ENCODE results near the gene CFAP20. TPM values are rescaled to one million over a fixed set of nuclear protein-coding genes. Genes with fewer than 3 reads are reported as not detected.

Gene CFAP20
- total and polyA plus RNA-seq, 2 experiments from 2014 or later = 61.1 to 81.7 TPM

GRCh38 chr16:58114827-58115825, 14.1 kb downstream of the CFAP20 start:
- Histone ChIP-seq H3K4me2 (no peak overlapping the region), H4K20me1 (replicated peaks; ENCODE audit: insufficient read depth) (peaks cover 34% of the 10 kb centered on the region), H3K27ac (ENCODE audit: low read depth) (no peak overlapping the region), H3K27me3 (ENCODE audit: insufficient read depth) (no peaks in the 10 kb centered on the region), H3F3A (replicated peaks; ENCODE audit: low read depth) (no peaks in the 10 kb centered on the region), H3K79me2 (replicated peaks; ENCODE audit: insufficient read depth) (peaks cover 34% of the 10 kb centered on the region), H3K9me2 (ENCODE audit: insufficient read depth) (no peaks in the 10 kb centered on the region), H2AFZ (no peak overlapping the region), H3K4me1 (ENCODE audit: insufficient read depth) (peaks cover 8% of the 10 kb centered on the region; the same call in 1 of the 2 replicates), H3K4me3 (no peak overlapping the region), H3K36me3 (ENCODE audit: insufficient read depth) (peaks cover 33% of the 10 kb centered on the region)
- no peak overlapping the region for H3K4me3 Mint-ChIP-seq
- TF ChIP-seq ETS1 (IDR thresholded peaks at IDR 0.05) (no peak), ZNF331 (CRISPR knock-in tag; IDR thresholded peaks at IDR 0.05; ENCODE audit: low read depth) (no peak), CTCF (conservative IDR thresholded peaks at IDR 0.05; ENCODE audit: low read depth in 2 of 2) (no peak), ZNF114 (CRISPR knock-in tag; IDR thresholded peaks at IDR 0.05) (no peak), JUNB (IDR thresholded peaks at IDR 0.05; ENCODE audit: unreplicated experiment) (no peak), ZNF462 (CRISPR knock-in tag; IDR thresholded peaks at IDR 0.05) (no peak), CREB1 (CRISPR knock-in tag; IDR thresholded peaks at IDR 0.05; ENCODE audit: low read depth) (no peak)
- no peaks in the 10 kb centered on the region for H3K9me3 Mint-ChIP-seq
- peaks cover 12% of the 10 kb centered on the region for H3K4me1 Mint-ChIP-seq
- H3K36me3 Mint-ChIP-seq (ENCODE audit: low read depth) = peaks cover 42% of the 10 kb centered on the region
- DNase-seq (ENCODE audit: low spot score) (no peak), ATAC-seq (no peak)
- H3K27me3 Mint-ChIP-seq (ENCODE audit: insufficient read depth, low read depth, poor library complexity) = peaks cover 5% of the 10 kb centered on the region
- no peak overlapping the region for H3K27ac Mint-ChIP-seq

All from GM23338 (cell line).